H9 (cell line): ENCODE results near the gene PIAS4. TPM values are rescaled to one million over a fixed set of nuclear protein-coding genes. Genes with fewer than 3 reads are reported as not detected.

Experiments
- DNase-seq: peaks from one replicate; pipeline ENCODE4 v3.0.0-alpha.2; 2017
- H2AFZ ChIP-seq: one replicate; pipeline ENCODE4 v1.6.1; 2013; ENCODE audit warnings: mild to moderate bottlenecking, low read length, control low read depth, moderate library complexity
- H2AK5ac ChIP-seq: 2 replicates; pipeline ENCODE4 v1.6.1; 2013; ENCODE audit warnings: low read length, control low read depth, mixed read lengths; ENCODE audit not compliant: insufficient read length
- H2BK120ac ChIP-seq: one replicate; pipeline ENCODE4 v1.6.1; 2013; ENCODE audit warnings: low read depth, mild to moderate bottlenecking, low read length, control low read depth, inconsistent platforms; ENCODE audit not compliant: poor library complexity, severe bottlenecking
- H2BK12ac ChIP-seq: 2 replicates; pipeline ENCODE4 v1.6.1; 2013; ENCODE audit warnings: low read length, control low read depth, mixed read lengths, low read depth; ENCODE audit not compliant: insufficient read length
- H2BK15ac ChIP-seq: 2 replicates; pipeline ENCODE4 v1.6.1; 2013; ENCODE audit warnings: low read depth, low read length, control low read depth
- H2BK20ac ChIP-seq: one replicate; pipeline ENCODE4 v1.6.1; 2013; ENCODE audit warnings: low read depth, mild to moderate bottlenecking, low read length, control low read depth, inconsistent platforms; ENCODE audit not compliant: poor library complexity, severe bottlenecking
- H2BK5ac ChIP-seq: 2 replicates; pipeline ENCODE4 v1.6.1; 2013; ENCODE audit warnings: low read length, control low read depth, mixed read lengths; ENCODE audit not compliant: insufficient read length
- H3K14ac ChIP-seq: 2 replicates; pipeline ENCODE4 v1.6.1; 2013; ENCODE audit warnings: low read length, control low read depth; ENCODE audit not compliant: insufficient read depth
- H3K18ac ChIP-seq: 2 replicates; pipeline ENCODE4 v1.6.1; 2013; ENCODE audit warnings: low read depth, mild to moderate bottlenecking, mixed read lengths, low read length, control low read depth; ENCODE audit not compliant: insufficient read length
- H3K23ac ChIP-seq: 2 replicates; pipeline ENCODE4 v1.6.1; 2013; ENCODE audit warnings: low read length, control low read depth, mixed read lengths, low read depth; ENCODE audit not compliant: insufficient read length
- H3K23me2 ChIP-seq: 2 replicates; pipeline ENCODE4 v1.6.1; 2013; ENCODE audit warnings: low read depth, mild to moderate bottlenecking, mixed read lengths, low read length, control low read depth; ENCODE audit not compliant: insufficient read length, poor library complexity, severe bottlenecking
- H3K27ac ChIP-seq: 2 replicates; pipeline ENCODE4 v1.5.1; 2013; ENCODE audit warnings: low read length, control low read depth, mixed read lengths, low read depth; ENCODE audit not compliant: insufficient read length
- H3K27me3 ChIP-seq: 2 replicates; pipeline ENCODE4 v1.6.1; 2013; ENCODE audit warnings: low read length, control low read depth, inconsistent platforms; ENCODE audit not compliant: insufficient read depth
- H3K4ac ChIP-seq: 2 replicates; pipeline ENCODE4 v1.6.1; 2013; ENCODE audit warnings: low read depth, mild to moderate bottlenecking, control low read depth, inconsistent platforms, low read length, moderate library complexity
- H3K4me1 ChIP-seq: 2 replicates; pipeline ENCODE4 v1.6.1; 2013; ENCODE audit warnings: low read length, control low read depth, inconsistent platforms; ENCODE audit not compliant: insufficient read depth
- H3K4me2 ChIP-seq: 2 replicates; pipeline ENCODE4 v1.6.1; 2013; ENCODE audit warnings: low read length, control low read depth, mixed read lengths; ENCODE audit not compliant: insufficient read length, insufficient read depth
- H3K56ac ChIP-seq: 2 replicates; pipeline ENCODE4 v1.6.1; 2013; ENCODE audit warnings: low read depth, mild to moderate bottlenecking, mixed read lengths, low read length, control low read depth; ENCODE audit not compliant: insufficient read length
- H3K79me1 ChIP-seq: 2 replicates; pipeline ENCODE4 v1.6.1; 2013; ENCODE audit warnings: low read depth, mild to moderate bottlenecking, moderate library complexity, low read length, control low read depth, inconsistent platforms; ENCODE audit not compliant: insufficient read depth, poor library complexity, severe bottlenecking
- H3K79me2 ChIP-seq: 2 replicates; pipeline ENCODE4 v1.6.1; 2013; ENCODE audit warnings: low read length, control low read depth, inconsistent platforms; ENCODE audit not compliant: insufficient read depth
- H3K9ac ChIP-seq: 2 replicates; pipeline ENCODE4 v1.6.1; 2013; ENCODE audit warnings: low read length, control low read depth, mixed read lengths; ENCODE audit not compliant: insufficient read length; ENCODE audit errors: extremely low read depth
- H3K9me3 ChIP-seq: one replicate; pipeline ENCODE4 v1.6.1; 2013; ENCODE audit warnings: low read depth, low read length, inconsistent platforms; ENCODE audit not compliant: control insufficient read depth
- H3T11ph ChIP-seq: one replicate; pipeline ENCODE4 v1.6.1; 2013; ENCODE audit warnings: mild to moderate bottlenecking, low read length, control low read depth, inconsistent platforms
- H4K20me1 ChIP-seq: one replicate; pipeline ENCODE4 v1.6.1; 2013; ENCODE audit not compliant: control insufficient read depth, insufficient read length, insufficient read depth
- H4K5ac ChIP-seq: 2 replicates; pipeline ENCODE4 v1.6.1; 2013; ENCODE audit warnings: low read depth, mild to moderate bottlenecking, mixed read lengths, low read length, control low read depth; ENCODE audit not compliant: insufficient read length
- H4K8ac ChIP-seq: replicated peaks from 2 replicates; pipeline ENCODE4 v1.6.1; 2013; ENCODE audit warnings: low read length, control low read depth, mixed read lengths, low read depth; ENCODE audit not compliant: insufficient read length
- H4K91ac ChIP-seq: 2 replicates; pipeline ENCODE4 v1.6.1; 2013; ENCODE audit warnings: low read depth, mild to moderate bottlenecking, moderate library complexity, mixed read lengths, low read length, control low read depth; ENCODE audit not compliant: insufficient read length
- H3K27ac Mint-ChIP-seq, 3 experiments: 2 replicates in 2 of 3; 3 replicates in 1 of 3; pipeline ENCODE4 v1.8.0; 2020 to 2021; ENCODE audit warnings: mixed read lengths in 3 of 3, mild to moderate bottlenecking in 1 of 3, moderate library complexity in 1 of 3
- H3K27me3 Mint-ChIP-seq: 2 replicates; pipeline ENCODE4 v1.8.0; 2021; ENCODE audit warnings: low read depth, mild to moderate bottlenecking, moderate library complexity, mixed read lengths
- H3K36me3 Mint-ChIP-seq, 3 experiments: 2 replicates in 2 of 3; 3 replicates in 1 of 3; pipeline ENCODE4 v1.8.0; 2020 to 2021; ENCODE audit warnings: low read depth in 3 of 3, mixed read lengths in 3 of 3; ENCODE audit not compliant: insufficient read depth in 1 of 3
- H3K4me1 Mint-ChIP-seq, 2 experiments: 2 replicates each; pipeline ENCODE4 v1.8.0; 2020; ENCODE audit warnings: mixed read lengths in 2 of 2
- H3K4me3 Mint-ChIP-seq, 2 experiments: 2 replicates in 1 of 2; 3 replicates in 1 of 2; pipeline ENCODE4 v1.8.0; 2020 to 2021; ENCODE audit warnings: mild to moderate bottlenecking in 2 of 2, mixed read lengths in 2 of 2, moderate library complexity in 1 of 2
- H3K9me3 Mint-ChIP-seq, 2 experiments: 2 replicates in 1 of 2; 3 replicates in 1 of 2; pipeline ENCODE4 v1.8.0; 2020; ENCODE audit warnings: mild to moderate bottlenecking in 2 of 2, mixed read lengths in 2 of 2, moderate library complexity in 1 of 2
- CTCF ChIP-seq: fragments of 200-600 bp; sonication (generic); conservative IDR thresholded peaks from 3 replicates; pipeline ENCODE4 v1.8.0; 2021; ENCODE audit warnings: antibody characterized with exemption, mild to moderate bottlenecking
- WGBS: extraction: QIAGEN DNeasy Blood & Tissue Kit; methylation state at CpG from one replicate; pipeline ENCODE4 v1.1.7; 2013; ENCODE audit warnings: missing lambda C conversion rate, low lambda C conversion rate, mixed read lengths; ENCODE audit not compliant: insufficient read length; ENCODE audit errors: extremely low coverage; 5-methylcytosine and 5-hydroxymethylcytosine counted together
- total RNA-seq: library from RNA; stranded (reverse); gene quantifications from 2 replicates; pipeline ENCODE4 v1.2.1, GENCODE V29; 2021

Gene PIAS4
- total RNA-seq, 1 experiment from 2014 or later = 52.0 TPM

- Histone ChIP-seq H2BK5ac (no peak overlapping the region), H4K8ac (no peak overlapping the region), H3K23ac (no peak overlapping the region), H3K9ac (no peak overlapping the region), H3K79me2 (peaks cover 9% of the 10 kb centered on the region; the same call in 1 of the 2 replicates), H3K56ac (no peak overlapping the region), H2BK20ac (no peak overlapping the region), H2BK15ac (no peak overlapping the region), H3K23me2 (no peaks in the 10 kb centered on the region), H3K4ac (no peak overlapping the region), H3K14ac (no peak overlapping the region), H2BK12ac (no peak overlapping the region), H2AK5ac (no peak overlapping the region), H3K79me1 (peaks cover 13% of the 10 kb centered on the region), H3K27ac (no peak overlapping the region), H4K5ac (no peak overlapping the region), H3K27me3 (no peaks in the 10 kb centered on the region), H2BK120ac (no peak overlapping the region), H3K4me1 (no peaks in the 10 kb centered on the region), H4K91ac (no peak overlapping the region), H3K4me2 (no peak overlapping the region), H3K18ac (no peak overlapping the region), H4K20me1 (no peaks in the 10 kb centered on the region), H2AFZ (no peak overlapping the region), H3K9me3 (no peaks in the 10 kb centered on the region), H3T11ph (no peak overlapping the region)
- no peak for DNase-seq
- no peaks in the 10 kb centered on the region for H3K9me3 Mint-ChIP-seq
- H3K4me3 Mint-ChIP-seq = no peak overlapping the region
- WGBS = no CpG with 5 or more reads among the region's 37 CpGs
- peak overlapping the region in 1 of 3 experiments; percentile 76; a peak in 1 of 7 replicates for H3K27ac Mint-ChIP-seq
- no peaks in the 10 kb centered on the region for H3K27me3 Mint-ChIP-seq
- H3K4me1 Mint-ChIP-seq = peaks cover 0 to 11% of the 10 kb centered on the region in 2 experiments; a peak in 2 of 4 replicates
- TF ChIP-seq CTCF = no peak
- peaks cover 11 to 39% (median 28%) of the 10 kb centered on the region in 3 experiments; a peak in 6 of 7 replicates for H3K36me3 Mint-ChIP-seq
Observed at GRCh38 chr19:4015705-4016402, 8.3 kb downstream of the PIAS4 start.
